Colonic mucosa (tissue), 4 donors: ENCODE data around the gene ASTN2. TPM values are rescaled to one million over a fixed set of nuclear protein-coding genes. Genes with fewer than 3 reads are reported as not detected.

Experiments
- DNase-seq: peaks from one replicate; pipeline ENCODE4 v3.0.0-alpha.2; 2020
- H3K27ac ChIP-seq: fragments of 200-600 bp; one replicate; pipeline ENCODE4 v1.8.0; 2021
- H3K27me3 ChIP-seq: fragments of 200-600 bp; one replicate; pipeline ENCODE4 v1.8.0; 2021
- H3K36me3 ChIP-seq: fragments of 200-600 bp; one replicate; pipeline ENCODE4 v1.8.0; 2021
- H3K4me1 ChIP-seq: fragments of 200-600 bp; one replicate; pipeline ENCODE4 v1.8.0; 2021; ENCODE audit warnings: mild to moderate bottlenecking
- H3K4me3 ChIP-seq: fragments of 200-600 bp; one replicate; pipeline ENCODE4 v1.8.0; 2021
- H3K9ac ChIP-seq, 2 donors: one replicate each; pipeline ENCODE4 v1.7.0; 2013; ENCODE audit warnings: control low read depth in 2 of 2, low read depth in 2 of 2, low read length in 2 of 2
- H3K9me3 ChIP-seq: fragments of 200-600 bp; one replicate; pipeline ENCODE4 v1.8.0; 2021
- CTCF ChIP-seq: fragments of 200-600 bp; IDR thresholded peaks from one replicate; pipeline ENCODE4 v1.8.0; 2022; ENCODE audit warnings: antibody characterized with exemption, mild to moderate bottlenecking
- intact Hi-C: fragments of 100-400 bp; cut with DNase I; formaldehyde crosslinking; loops from one replicate; pipeline ENCODE4 v1.14.1; 2022
- total RNA-seq, 2 donors: library from RNA; stranded (reverse); fragmentation: NEBNext Ultra II Directional in 1 of 2; extraction: Animal tissue kit (Norgen Biotek cat#: 25700) in 1 of 2; gene quantifications; one replicate each; pipeline ENCODE4 v1.2.1, GENCODE V29; 2021
- donor health status: healthy.
- donor health status: DM: no; HTN: no; CAD: no.
- donor health status: DM: no; HTN: no; CAD: no.

The ASTN2 gene
- total RNA-seq, 2 donors from 2014 or later = 2.5 to 6.1 TPM

GRCh38 chr9:116488373-116488772, 926.5 kb downstream of the ASTN2 start:
- Histone ChIP-seq H3K27ac (no peak overlapping the region), H3K9ac (no peak overlapping the region), H3K4me1 (peaks cover 3% of the 10 kb centered on the region), H3K4me3 (no peak overlapping the region), H3K9me3 (no peaks in the 10 kb centered on the region), H3K27me3 (no peaks in the 10 kb centered on the region), H3K36me3 (no peaks in the 10 kb centered on the region)
- intact Hi-C loops = loop anchor here (10.0 kb wide), 1 partner anchor 324 kb away; no protein-coding TSS in a partner anchor
- DNase-seq = no peak
- no peak for TF ChIP-seq CTCF

- no peaks in the 10 kb centered on the region for H3K27me3 ChIP-seq
- no peaks in the 10 kb centered on the region for H3K4me1 ChIP-seq
- no peak for TF ChIP-seq CTCF
- DNase-seq = no peak
- no peaks in the 10 kb centered on the region for H3K36me3 ChIP-seq
- no peak overlapping the region for H3K27ac ChIP-seq
- no peaks in the 10 kb centered on the region for H3K9me3 ChIP-seq
- H3K4me3 ChIP-seq = no peak overlapping the region
- no peak overlapping the region for H3K9ac ChIP-seq
- intact Hi-C loops = loop anchor here (10.0 kb wide), 1 partner anchor 320 kb away; no protein-coding TSS in a partner anchor
Observed at GRCh38 chr9:116484492-116485061, 930.3 kb downstream of the ASTN2 start.

- Histone ChIP-seq H3K36me3 (no peaks in the 10 kb centered on the region), H3K9ac (no peak overlapping the region), H3K4me3 (no peak overlapping the region), H3K9me3 (no peaks in the 10 kb centered on the region), H3K27ac (no peak overlapping the region), H3K27me3 (no peaks in the 10 kb centered on the region), H3K4me1 (no peaks in the 10 kb centered on the region)
- no peak for TF ChIP-seq CTCF
- DNase-seq = no peak
- intact Hi-C loops = loop anchor here (10.0 kb wide), 1 partner anchor 319 kb away; no protein-coding TSS in a partner anchor
Observed at GRCh38 chr9:116483622-116484491, 931.0 kb downstream of the ASTN2 start.

GRCh38 chr9:116482740-116483139, 932.1 kb downstream of the ASTN2 start:
- no peak for TF ChIP-seq CTCF
- intact Hi-C loops = loop anchor here (10.0 kb wide), 1 partner anchor 318 kb away; no protein-coding TSS in a partner anchor
- no peaks in the 10 kb centered on the region for H3K9me3 ChIP-seq
- H3K9ac ChIP-seq = no peak overlapping the region
- no peaks in the 10 kb centered on the region for H3K4me1 ChIP-seq
- no peak overlapping the region for H3K4me3 ChIP-seq
- H3K36me3 ChIP-seq = no peaks in the 10 kb centered on the region
- no peak for DNase-seq
- H3K27me3 ChIP-seq = no peaks in the 10 kb centered on the region
- H3K27ac ChIP-seq = no peak overlapping the region

- Histone ChIP-seq H3K27ac (no peak overlapping the region), H3K4me1 (no peaks in the 10 kb centered on the region), H3K36me3 (no peaks in the 10 kb centered on the region), H3K27me3 (no peaks in the 10 kb centered on the region), H3K9me3 (no peaks in the 10 kb centered on the region), H3K9ac (no peak overlapping the region), H3K4me3 (no peak overlapping the region)
- intact Hi-C loops = loop anchor here (10.0 kb wide), 1 partner anchor 316 kb away; no protein-coding TSS in a partner anchor
- no peak for DNase-seq
- no peak for TF ChIP-seq CTCF
Observed at GRCh38 chr9:116480700-116481099, 934.2 kb downstream of the ASTN2 start.
